Measurements from ENCODE around the gene SVIL. TPM values are rescaled to one million over a fixed set of nuclear protein-coding genes. Genes with fewer than 3 reads are reported as not detected.

Gene SVIL
- total RNA-seq, 1 donor from 2014 or later = 94.7 TPM

DNA sequence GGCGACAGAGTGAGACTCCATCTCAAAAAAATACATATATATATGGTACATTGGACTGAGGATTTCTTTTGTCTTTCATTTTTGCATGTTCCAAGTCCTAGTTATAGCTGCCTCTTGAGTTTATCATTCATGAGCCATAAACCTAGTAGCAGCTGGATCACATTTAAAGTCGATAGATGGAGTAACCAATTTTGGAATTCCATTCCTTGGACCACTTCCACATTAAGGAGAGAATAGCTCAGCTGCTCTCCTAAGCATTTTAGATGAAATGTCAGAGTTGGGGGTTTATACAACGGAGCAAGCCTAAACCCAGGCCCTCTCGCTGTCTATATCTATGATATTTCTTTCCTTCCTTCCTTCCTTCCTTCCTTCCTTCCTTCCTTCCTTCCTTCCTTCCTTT lies 204.7 kb downstream of the SVIL start:
- H3K4me1 ChIP-seq = no peaks in the 10 kb centered on the region
- peaks cover 0 to 15% of the 10 kb centered on the region in 2 donors for H3K36me3 ChIP-seq
- H3K9me3 ChIP-seq = no peaks in the 10 kb centered on the region
- DNase-seq (ENCODE audit: low spot score in 2 of 2) = no peak
- no peak overlapping the region for H3K4me3 ChIP-seq
- TF ChIP-seq, protein P1, sequence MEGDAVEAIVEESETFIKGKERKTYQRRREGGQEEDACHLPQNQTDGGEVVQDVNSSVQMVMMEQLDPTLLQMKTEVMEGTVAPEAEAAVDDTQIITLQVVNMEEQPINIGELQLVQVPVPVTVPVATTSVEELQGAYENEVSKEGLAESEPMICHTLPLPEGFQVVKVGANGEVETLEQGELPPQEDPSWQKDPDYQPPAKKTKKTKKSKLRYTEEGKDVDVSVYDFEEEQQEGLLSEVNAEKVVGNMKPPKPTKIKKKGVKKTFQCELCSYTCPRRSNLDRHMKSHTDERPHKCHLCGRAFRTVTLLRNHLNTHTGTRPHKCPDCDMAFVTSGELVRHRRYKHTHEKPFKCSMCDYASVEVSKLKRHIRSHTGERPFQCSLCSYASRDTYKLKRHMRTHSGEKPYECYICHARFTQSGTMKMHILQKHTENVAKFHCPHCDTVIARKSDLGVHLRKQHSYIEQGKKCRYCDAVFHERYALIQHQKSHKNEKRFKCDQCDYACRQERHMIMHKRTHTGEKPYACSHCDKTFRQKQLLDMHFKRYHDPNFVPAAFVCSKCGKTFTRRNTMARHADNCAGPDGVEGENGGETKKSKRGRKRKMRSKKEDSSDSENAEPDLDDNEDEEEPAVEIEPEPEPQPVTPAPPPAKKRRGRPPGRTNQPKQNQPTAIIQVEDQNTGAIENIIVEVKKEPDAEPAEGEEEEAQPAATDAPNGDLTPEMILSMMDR (IDR thresholded peaks at IDR 0.05) = no peak
- intact Hi-C loops (cut with DNase I) = no loop called here
- H3K27ac ChIP-seq = no peak overlapping the region
- H3K27me3 ChIP-seq = no peaks in the 10 kb centered on the region

DNA sequence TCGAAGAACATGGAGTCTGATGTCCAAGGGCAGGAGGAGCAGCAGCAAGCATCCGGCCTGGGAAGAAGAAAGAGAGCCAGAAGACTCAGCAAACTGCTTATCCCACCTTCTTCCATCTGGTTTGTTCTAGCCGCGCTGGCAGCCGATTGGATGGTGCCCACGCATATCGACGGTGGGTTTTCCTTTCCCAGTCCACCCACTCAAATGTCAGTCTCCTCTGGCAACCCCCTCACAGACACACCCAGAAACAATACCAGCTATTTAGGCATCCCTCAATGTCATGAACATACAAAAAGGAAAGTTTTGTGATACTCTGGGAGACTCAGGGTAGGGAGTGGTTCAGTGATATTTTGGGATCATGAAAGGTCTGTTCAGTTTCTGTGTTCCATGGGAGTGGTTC lies 206.3 kb downstream of the SVIL start:
- intact Hi-C loops (cut with DNase I) = no loop called here
- Histone ChIP-seq H3K4me3 (no peak overlapping the region), H3K27ac (no peak overlapping the region), H3K27me3 (no peaks in the 10 kb centered on the region), H3K4me1 (no peaks in the 10 kb centered on the region), H3K9me3 (no peaks in the 10 kb centered on the region), H3K36me3 (peaks cover 5 to 30% of the 10 kb centered on the region in 2 donors)
- DNase-seq (ENCODE audit: low spot score in 2 of 2) = no peak
- TF ChIP-seq, protein P1 (IDR thresholded peaks at IDR 0.05) = no peak

- Histone ChIP-seq H3K27me3 (no peaks in the 10 kb centered on the region), H3K4me3 (no peak overlapping the region), H3K36me3 (peaks cover 8 to 30% of the 10 kb centered on the region in 2 donors), H3K4me1 (no peaks in the 10 kb centered on the region), H3K9me3 (no peaks in the 10 kb centered on the region), H3K27ac (no peak overlapping the region)
- no peak for DNase-seq (ENCODE audit: low spot score in 2 of 2)
- TF ChIP-seq, protein P1 (IDR thresholded peaks at IDR 0.05) = no peak
- intact Hi-C loops (cut with DNase I) = no loop called here
These were observed 207.1 kb downstream of the SVIL start for GRCh38 chr10:29427667-29428066.

DNA sequence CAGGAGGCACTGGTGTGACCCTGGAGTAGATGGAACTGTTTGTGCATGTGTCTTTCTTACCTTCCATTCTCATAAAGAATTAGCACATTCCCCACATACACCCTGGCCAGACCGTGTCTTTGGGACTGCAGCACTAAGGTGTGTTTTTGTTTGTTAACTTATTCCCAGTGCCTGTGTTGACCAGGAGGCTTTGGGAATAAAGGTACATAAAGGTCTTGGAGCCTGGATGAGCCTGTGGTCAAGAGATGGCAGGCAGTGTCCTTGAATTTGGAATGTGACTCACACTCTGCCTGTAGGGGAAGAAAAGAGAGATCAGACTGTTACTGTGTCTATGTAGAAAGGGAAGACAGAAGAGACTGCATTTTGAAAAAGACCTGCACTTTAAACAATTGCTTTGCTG lies 208.4 kb downstream of the SVIL start:
- Histone ChIP-seq H3K4me3 (no peak overlapping the region), H3K27ac (no peak overlapping the region), H3K9me3 (no peaks in the 10 kb centered on the region), H3K36me3 (peaks cover 18 to 37% of the 10 kb centered on the region in 2 donors), H3K4me1 (no peaks in the 10 kb centered on the region), H3K27me3 (no peaks in the 10 kb centered on the region)
- no peak for DNase-seq (ENCODE audit: low spot score in 2 of 2)
- TF ChIP-seq, protein P1 (IDR thresholded peaks at IDR 0.05) = no peak
- intact Hi-C loops (cut with DNase I) = no loop called here

DNA sequence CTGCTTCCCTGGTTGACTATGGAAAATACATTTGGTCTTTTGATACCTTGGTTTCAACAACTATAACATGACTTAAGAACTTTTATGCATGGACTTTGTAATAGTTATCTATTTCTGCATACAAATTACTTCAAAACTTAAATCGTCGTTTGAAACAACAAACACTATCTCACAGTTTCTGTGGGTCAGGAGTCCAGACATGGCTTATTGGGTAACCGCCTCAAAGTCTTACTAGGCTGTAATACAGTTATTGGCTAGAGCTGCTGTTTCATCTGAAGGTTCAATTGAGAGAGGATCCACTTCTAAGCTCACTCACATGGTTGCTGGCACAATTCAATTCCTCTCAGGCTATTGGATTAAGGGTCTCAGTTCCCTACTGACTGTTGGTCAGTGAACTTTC lies 210.8 kb downstream of the SVIL start:
- Histone ChIP-seq H3K9me3 (no peaks in the 10 kb centered on the region), H3K4me1 (no peaks in the 10 kb centered on the region), H3K27ac (no peak overlapping the region), H3K36me3 (peaks cover 25 to 50% of the 10 kb centered on the region in 2 donors), H3K27me3 (no peaks in the 10 kb centered on the region), H3K4me3 (no peak overlapping the region)
- TF ChIP-seq, protein P1 (IDR thresholded peaks at IDR 0.05) = no peak
- intact Hi-C loops (cut with DNase I) = no loop called here
- no peak for DNase-seq (ENCODE audit: low spot score in 2 of 2)

DNA sequence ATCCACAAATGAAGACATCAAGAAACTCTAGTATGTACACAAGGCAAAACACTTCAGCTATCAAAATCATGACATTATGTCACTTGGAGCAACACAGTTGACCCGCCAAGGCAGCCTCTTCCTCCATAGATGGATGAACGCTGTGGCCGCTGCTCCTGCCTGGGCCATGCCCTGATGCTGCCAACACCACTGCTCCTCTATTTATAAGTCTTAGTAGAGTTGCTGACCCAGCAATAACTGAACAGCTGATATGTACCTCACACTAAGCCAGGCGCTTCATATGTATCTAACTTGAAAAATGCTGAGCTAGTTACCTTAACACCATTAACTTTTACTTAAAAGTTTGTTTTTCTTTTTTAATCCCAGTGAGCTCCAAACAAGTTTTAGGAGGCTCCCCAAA lies 214.0 kb downstream of the SVIL start:
- intact Hi-C loops (cut with DNase I) = no loop called here
- H3K36me3 ChIP-seq = peaks cover 32 to 50% of the 10 kb centered on the region in 2 donors
- H3K9me3 ChIP-seq = no peaks in the 10 kb centered on the region
- DNase-seq (ENCODE audit: low spot score in 2 of 2) = no peak
- H3K4me1 ChIP-seq = no peaks in the 10 kb centered on the region
- TF ChIP-seq, protein P1 (IDR thresholded peaks at IDR 0.05) = no peak
- H3K27ac ChIP-seq = no peak overlapping the region
- no peak overlapping the region for H3K4me3 ChIP-seq
- no peaks in the 10 kb centered on the region for H3K27me3 ChIP-seq
